HUES64 (cell line): ENCODE data around the gene AGO4.
"Not testable (repeated sequence)": the region's sequence is repeated elsewhere in the genome, so short reads cannot be mapped to it uniquely, and the experiment has no call there.

Experiments used
- H3K27ac ChIP-seq: 2 replicates; pipeline ENCODE4 v1.7.0; 2013; ENCODE audit warnings: low read depth, low read length, inconsistent platforms
- H3K27me3 ChIP-seq: 2 replicates; pipeline ENCODE4 v1.6.1; 2013; ENCODE audit warnings: mild to moderate bottlenecking, low read length; ENCODE audit not compliant: insufficient read depth
- H3K36me3 ChIP-seq: 2 replicates; pipeline ENCODE4 v1.6.1; 2013; ENCODE audit warnings: mild to moderate bottlenecking, low read length; ENCODE audit not compliant: insufficient read depth
- H3K4me1 ChIP-seq: 2 replicates; pipeline ENCODE4 v1.6.1; 2013; ENCODE audit warnings: mild to moderate bottlenecking, low read length, moderate library complexity; ENCODE audit not compliant: insufficient read depth
- H3K4me3 ChIP-seq: 2 replicates; pipeline ENCODE4 v1.5.1; 2013; ENCODE audit warnings: mild to moderate bottlenecking, low read length, moderate library complexity
- H3K9ac ChIP-seq: 2 replicates; pipeline ENCODE4 v1.6.1; 2013; ENCODE audit warnings: mild to moderate bottlenecking, low read depth, low read length
- H3K9me3 ChIP-seq: 2 replicates; pipeline ENCODE4 v1.6.1; 2013; ENCODE audit warnings: low read depth, low read length; ENCODE audit not compliant: insufficient read depth
- WGBS: fragments of 150-250, 120-280 bp; methylation state at CpG from one replicate; pipeline ENCODE4 v1.1.7; 2013; ENCODE audit warnings: missing lambda C conversion rate; 5-methylcytosine and 5-hydroxymethylcytosine counted together

Gene AGO4

GRCh38 chr1:35869245-35869950 lies 61.6 kb downstream of the AGO4 start:
- not testable (repeated sequence) for H3K9ac ChIP-seq, H3K9me3 ChIP-seq, H3K27ac ChIP-seq, H3K36me3 ChIP-seq, H3K4me3 ChIP-seq, H3K27me3 ChIP-seq, H3K4me1 ChIP-seq
- 94% methylated on average over 32 of the region's 34 CpGs for WGBS

GRCh38 chr1:35870651-35871309 lies 63.0 kb downstream of the AGO4 start:
- Histone ChIP-seq H3K27ac (no peak overlapping the region), H3K9ac (no peak overlapping the region)
- 92% methylated on average over 2 of the region's 2 CpGs for WGBS

GRCh38 chr1:35873243-35873750 lies 65.5 kb downstream of the AGO4 start:
- Histone ChIP-seq H3K4me1 (no peaks in the 10 kb centered on the region), H3K4me3 (no peak overlapping the region), H3K36me3 (no peaks in the 10 kb centered on the region), H3K27ac (no peak overlapping the region), H3K9ac (no peak overlapping the region), H3K27me3 (no peaks in the 10 kb centered on the region), H3K9me3 (no peaks in the 10 kb centered on the region)
- WGBS, result 89% methylated on average over 4 of the region's 4 CpGs

More at GRCh38 chr1:35870651-35871309, 63.0 kb downstream of the AGO4 start:
- Histone ChIP-seq H3K4me1 (no peaks in the 10 kb centered on the region), H3K36me3 (no peaks in the 10 kb centered on the region), H3K27me3 (no peaks in the 10 kb centered on the region), H3K9me3 (no peaks in the 10 kb centered on the region), H3K4me3 (no peak overlapping the region)

- not testable (repeated sequence) for H3K9me3 ChIP-seq, H3K9ac ChIP-seq, H3K4me3 ChIP-seq, H3K27ac ChIP-seq, H3K27me3 ChIP-seq, H3K36me3 ChIP-seq, H3K4me1 ChIP-seq
- WGBS, result 88% methylated on average over 4 of the region's 4 CpGs
These were observed 66.3 kb downstream of the AGO4 start for GRCh38 chr1:35874115-35874514.

- Histone ChIP-seq H3K9ac (no peak overlapping the region), H3K4me1 (no peaks in the 10 kb centered on the region), H3K27me3 (no peaks in the 10 kb centered on the region), H3K4me3 (no peak overlapping the region), H3K9me3 (no peaks in the 10 kb centered on the region), H3K27ac (no peak overlapping the region), H3K36me3 (no peaks in the 10 kb centered on the region)
- 28% methylated on average over 5 of the region's 5 CpGs for WGBS
These were observed 69.2 kb downstream of the AGO4 start for GRCh38 chr1:35876988-35877387.

GRCh38 chr1:35881850-35882273 lies 74.0 kb downstream of the AGO4 start:
- Histone ChIP-seq H3K27ac (no peak overlapping the region), H3K9me3 (no peaks in the 10 kb centered on the region), H3K9ac (no peak overlapping the region), H3K27me3 (no peaks in the 10 kb centered on the region), H3K4me3 (no peak overlapping the region), H3K36me3 (no peaks in the 10 kb centered on the region), H3K4me1 (peaks cover 28% of the 10 kb centered on the region)
- 89% methylated on average over 4 of the region's 4 CpGs for WGBS

GRCh38 chr1:35882586-35882944 lies 74.7 kb downstream of the AGO4 start:
- no peaks in the 10 kb centered on the region for H3K9me3 ChIP-seq
- peaks cover 35% of the 10 kb centered on the region for H3K4me1 ChIP-seq
- no peak overlapping the region for H3K27ac ChIP-seq
- peak overlapping the region; percentile 99; the same call in 1 of the 2 replicates for H3K4me3 ChIP-seq
- no peak overlapping the region for H3K9ac ChIP-seq
- 71% methylated on average over 16 of the region's 16 CpGs for WGBS
- no peaks in the 10 kb centered on the region for H3K27me3 ChIP-seq
- no peaks in the 10 kb centered on the region for H3K36me3 ChIP-seq

- Histone ChIP-seq H3K27ac (peak within 1 kb of the TSS; percentile 86), H3K9ac (peak within 1 kb of the TSS; percentile 91), H3K4me3 (peak within 1 kb of the TSS; percentile 99), H3K9me3 (no peaks in the 10 kb centered on the region), H3K27me3 (no peaks in the 10 kb centered on the region), H3K4me1 (peaks cover 40% of the 10 kb centered on the region), H3K36me3 (no peaks in the 10 kb centered on the region)
- WGBS, result 1% methylated on average over 58 of the region's 58 CpGs
These were observed 75.3 kb downstream of the AGO4 start, which contains the start of gene AGO1 for GRCh38 chr1:35882945-35883634. AGO1 (plus strand) TSS chr1:35883209; CDS start chr1:35883422, 213 bp downstream.

- Histone ChIP-seq H3K9me3 (no peaks in the 10 kb centered on the region), H3K27me3 (no peaks in the 10 kb centered on the region), H3K27ac (peak overlapping the region; percentile 86), H3K4me3 (peak overlapping the region; percentile 99), H3K36me3 (peaks cover 4% of the 10 kb centered on the region), H3K4me1 (peaks cover 45% of the 10 kb centered on the region), H3K9ac (peak overlapping the region; percentile 91)
- 1% methylated on average over 24 of the region's 29 CpGs for WGBS
These were observed 75.9 kb downstream of the AGO4 start for GRCh38 chr1:35883635-35884101.

- WGBS, result 55% methylated on average over 2 of the region's 2 CpGs
- peaks cover 45% of the 10 kb centered on the region for H3K4me1 ChIP-seq
- H3K27me3 ChIP-seq, result no peaks in the 10 kb centered on the region
- peak overlapping the region; percentile 99 for H3K4me3 ChIP-seq
- peak overlapping the region; percentile 85 for H3K27ac ChIP-seq
- peaks cover 14% of the 10 kb centered on the region for H3K36me3 ChIP-seq
- H3K9me3 ChIP-seq, result no peaks in the 10 kb centered on the region
- H3K9ac ChIP-seq, result no peak overlapping the region
These were observed 77.1 kb downstream of the AGO4 start for GRCh38 chr1:35884934-35885333.
